Left ventricle myocardium inferior (tissue), 1 donor: ENCODE data around the gene PRKCE. TPM values are rescaled to one million over a fixed set of nuclear protein-coding genes. Genes with fewer than 3 reads are reported as not detected.

ENCODE experiments used
- DNase-seq: peaks from one replicate; pipeline ENCODE4 v3.0.0-alpha.2; 2020
- H3K27ac ChIP-seq: fragments of 200-600 bp; replicated peaks from 2 replicates; pipeline ENCODE4 v1.8.0; 2021
- H3K27me3 ChIP-seq: fragments of 200-600 bp; 2 replicates; pipeline ENCODE4 v1.8.0; 2021; ENCODE audit warnings: low read depth
- H3K36me3 ChIP-seq: fragments of 200-600 bp; 2 replicates; pipeline ENCODE4 v1.8.0; 2021
- H3K4me1 ChIP-seq: fragments of 200-600 bp; 2 replicates; pipeline ENCODE4 v1.8.0; 2021
- H3K4me3 ChIP-seq: fragments of 200-600 bp; 2 replicates; pipeline ENCODE4 v1.8.0; 2021; ENCODE audit warnings: mild to moderate bottlenecking, moderate library complexity
- H3K9me3 ChIP-seq: fragments of 200-600 bp; replicated peaks from 2 replicates; pipeline ENCODE4 v1.8.0; 2021
- intact Hi-C: fragments of 100-400 bp; cut with micrococcal nuclease; formaldehyde crosslinking; loops from one replicate; pipeline ENCODE4 v1.11.0; 2022
- total RNA-seq: library from RNA; stranded (reverse); fragmentation: NEBNext Ultra II Directional; extraction: Animal tissue kit (Norgen Biotek cat#: 25700); gene quantifications from one replicate; pipeline ENCODE4 v1.2.1, GENCODE V29; 2021
- TF ChIP-seq, protein P1 (sequence below): fragments of 200-600 bp; IDR thresholded peaks from 2 replicates; pipeline ENCODE4 v1.8.0; 2021; ENCODE audit warnings: antibody characterized with exemption, mild to moderate bottlenecking, borderline replicate concordance
- donor health status: DM: no; HTN: yes; CAD: no; lungs with severe emphysema.

The PRKCE gene
- total RNA-seq, 1 donor from 2014 or later, result 14.7 TPM

DNA sequence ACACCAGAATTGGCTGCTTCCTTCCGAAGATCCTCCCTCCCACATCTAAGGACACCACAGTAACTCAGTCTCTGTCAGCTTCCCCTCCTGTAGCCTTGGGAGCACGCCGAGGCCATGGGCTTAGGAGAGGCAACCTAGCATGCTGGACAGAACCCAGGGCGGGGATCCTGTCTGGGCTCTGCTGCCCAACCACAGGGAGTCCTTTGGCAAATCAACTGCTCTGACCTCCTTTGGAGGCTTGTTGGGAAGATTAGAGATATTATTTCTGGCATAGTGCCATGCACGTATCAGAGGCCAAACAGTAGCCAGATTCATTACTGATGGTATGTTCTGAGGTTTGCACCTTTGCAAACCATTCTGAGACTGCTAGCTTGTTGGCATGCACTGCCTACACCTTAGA, 383.1 kb downstream of the PRKCE start:
- no peak overlapping the region for H3K4me3 ChIP-seq
- DNase-seq, result peak; percentile 46
- intact Hi-C loops, result no loop called here
- H3K36me3 ChIP-seq, result no peaks in the 10 kb centered on the region
- TF ChIP-seq, protein P1, sequence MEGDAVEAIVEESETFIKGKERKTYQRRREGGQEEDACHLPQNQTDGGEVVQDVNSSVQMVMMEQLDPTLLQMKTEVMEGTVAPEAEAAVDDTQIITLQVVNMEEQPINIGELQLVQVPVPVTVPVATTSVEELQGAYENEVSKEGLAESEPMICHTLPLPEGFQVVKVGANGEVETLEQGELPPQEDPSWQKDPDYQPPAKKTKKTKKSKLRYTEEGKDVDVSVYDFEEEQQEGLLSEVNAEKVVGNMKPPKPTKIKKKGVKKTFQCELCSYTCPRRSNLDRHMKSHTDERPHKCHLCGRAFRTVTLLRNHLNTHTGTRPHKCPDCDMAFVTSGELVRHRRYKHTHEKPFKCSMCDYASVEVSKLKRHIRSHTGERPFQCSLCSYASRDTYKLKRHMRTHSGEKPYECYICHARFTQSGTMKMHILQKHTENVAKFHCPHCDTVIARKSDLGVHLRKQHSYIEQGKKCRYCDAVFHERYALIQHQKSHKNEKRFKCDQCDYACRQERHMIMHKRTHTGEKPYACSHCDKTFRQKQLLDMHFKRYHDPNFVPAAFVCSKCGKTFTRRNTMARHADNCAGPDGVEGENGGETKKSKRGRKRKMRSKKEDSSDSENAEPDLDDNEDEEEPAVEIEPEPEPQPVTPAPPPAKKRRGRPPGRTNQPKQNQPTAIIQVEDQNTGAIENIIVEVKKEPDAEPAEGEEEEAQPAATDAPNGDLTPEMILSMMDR, result no peak
- H3K27ac ChIP-seq, result peak overlapping the region; percentile 56
- H3K27me3 ChIP-seq, result no peaks in the 10 kb centered on the region
- no peaks in the 10 kb centered on the region for H3K9me3 ChIP-seq
- peaks cover 65% of the 10 kb centered on the region for H3K4me1 ChIP-seq

DNA sequence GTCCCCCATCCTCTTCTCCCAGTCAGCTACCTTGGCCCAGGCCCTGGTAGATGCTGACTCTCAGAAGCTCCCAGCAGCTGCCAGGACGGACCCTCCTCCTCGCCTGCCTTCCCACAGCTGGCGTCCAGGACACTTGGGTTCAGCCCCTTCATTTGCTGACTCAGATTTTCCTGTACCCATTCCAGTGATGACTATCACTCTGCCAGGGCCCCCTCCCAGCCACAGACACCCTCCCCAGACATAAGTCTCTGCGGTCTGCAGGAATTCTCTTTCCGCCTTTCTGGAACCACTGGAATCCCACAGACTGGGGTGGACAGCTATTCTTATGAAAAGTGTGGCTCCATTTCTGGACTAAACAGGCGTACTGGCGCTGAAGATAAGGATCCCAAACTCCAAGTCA, 385.5 kb downstream of the PRKCE start:
- Histone ChIP-seq H3K4me1 (peaks cover 48% of the 10 kb centered on the region), H3K27me3 (no peaks in the 10 kb centered on the region), H3K4me3 (no peak overlapping the region), H3K27ac (peak overlapping the region; percentile 68), H3K9me3 (no peaks in the 10 kb centered on the region), H3K36me3 (no peaks in the 10 kb centered on the region)
- intact Hi-C loops, result no loop called here
- DNase-seq, result no peak
- TF ChIP-seq, protein P1, result no peak

GRCh38 chr2:46039543-46040303, 388.2 kb downstream of the PRKCE start:
- no peaks in the 10 kb centered on the region for H3K27me3 ChIP-seq
- peak overlapping the region; percentile 68 for H3K27ac ChIP-seq
- no peak for DNase-seq
- H3K36me3 ChIP-seq, result no peaks in the 10 kb centered on the region
- intact Hi-C loops, result no loop called here
- H3K4me1 ChIP-seq, result peaks cover 33% of the 10 kb centered on the region
- H3K9me3 ChIP-seq, result no peaks in the 10 kb centered on the region
- TF ChIP-seq, protein P1, result no peak
- no peak overlapping the region for H3K4me3 ChIP-seq

DNA sequence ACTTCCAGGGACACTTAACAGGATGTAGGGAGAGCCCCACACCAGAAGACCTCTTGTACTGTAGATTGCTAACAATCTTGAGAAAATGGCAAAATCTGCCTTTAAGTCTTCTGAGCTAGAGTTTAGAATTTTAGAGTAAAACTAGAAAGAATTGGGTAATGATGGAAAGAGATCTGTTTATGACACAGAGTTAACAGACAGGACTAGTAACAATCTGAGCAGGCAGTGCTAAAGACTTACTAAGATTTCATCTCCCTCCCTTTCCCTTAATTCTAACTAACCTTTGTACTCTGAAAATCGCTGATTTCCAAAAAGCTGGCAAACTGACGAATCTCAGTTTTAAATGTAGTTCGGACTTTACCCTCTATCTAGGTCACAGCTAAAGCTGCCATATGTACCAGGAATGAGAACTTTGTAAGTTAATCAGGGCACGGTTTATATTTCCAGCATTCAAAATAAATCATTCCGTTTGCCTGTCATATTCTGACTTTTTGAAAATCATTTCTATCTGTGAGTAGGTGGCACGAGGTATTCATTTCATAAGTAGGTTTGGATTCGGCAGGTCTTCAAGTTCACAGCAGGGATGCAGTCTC, 389.2 kb downstream of the PRKCE start:
- intact Hi-C loops, result no loop called here
- Histone ChIP-seq H3K9me3 (no peaks in the 10 kb centered on the region), H3K36me3 (no peaks in the 10 kb centered on the region), H3K27me3 (no peaks in the 10 kb centered on the region), H3K4me1 (peaks cover 33% of the 10 kb centered on the region), H3K4me3 (no peak overlapping the region), H3K27ac (no peak overlapping the region)
- TF ChIP-seq, protein P1, result no peak
- DNase-seq, result no peak

DNA sequence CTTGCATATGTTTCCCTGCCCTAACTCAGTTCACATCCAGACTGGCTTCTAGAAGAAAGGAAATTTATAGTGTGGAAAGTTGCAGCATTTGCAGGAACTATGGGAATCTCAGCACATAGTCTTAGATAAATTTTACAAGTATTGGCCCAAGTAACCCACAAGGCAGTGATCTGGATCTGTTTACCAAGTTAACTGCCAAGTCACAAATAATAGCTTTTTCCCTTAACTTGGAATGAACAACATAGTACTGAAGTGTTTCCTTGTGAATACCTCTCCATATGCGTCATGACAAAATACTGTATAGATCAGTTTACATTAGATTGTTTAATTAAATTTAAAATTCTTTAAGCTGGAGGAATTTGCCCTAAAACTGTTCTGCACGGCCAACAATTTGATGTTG, 390.0 kb downstream of the PRKCE start:
- no peak overlapping the region for H3K4me3 ChIP-seq
- H3K27me3 ChIP-seq, result no peaks in the 10 kb centered on the region
- intact Hi-C loops, result no loop called here
- H3K36me3 ChIP-seq, result no peaks in the 10 kb centered on the region
- TF ChIP-seq, protein P1, result no peak
- peaks cover 40% of the 10 kb centered on the region for H3K4me1 ChIP-seq
- no peak overlapping the region for H3K27ac ChIP-seq
- DNase-seq, result no peak
- H3K9me3 ChIP-seq, result no peaks in the 10 kb centered on the region
